A549 (cell line): ENCODE results near the gene SF3A2.
A peak's percentile ranks its signal among the peaks of the same experiment; 100 is the strongest.
"Not testable (repeated sequence)": the region's sequence is repeated elsewhere in the genome, so short reads cannot be mapped to it uniquely, and the experiment has no call there.

Source experiments
- EHMT2 ChIP-seq: fragments of 200-600 bp; sonication (generic); IDR thresholded peaks from 2 replicates; pipeline ENCODE4 v1.6.1; 2016; ENCODE audit warnings: antibody characterized with exemption, low read depth, mild to moderate bottlenecking, moderate library complexity
- EP300 ChIP-seq, 2 experiments: fragments of >200 bp; sonication (Bioruptor Twin); formaldehyde crosslinking; IDR thresholded peaks; 2 replicates in 1 of 2; 3 replicates in 1 of 2; pipeline ENCODE4 v1.6.1; 2016 to 2017
- HDAC2 ChIP-seq: fragments of 200-600 bp; sonication (generic); IDR thresholded peaks from 2 replicates; pipeline ENCODE4 v1.6.1; 2016
- JUN ChIP-seq, 2 experiments: fragments of >200 bp; sonication (Bioruptor Twin); formaldehyde crosslinking; IDR thresholded peaks; 2 replicates in 1 of 2; 3 replicates in 1 of 2; pipeline ENCODE4 v1.6.1; 2016 to 2017
- JUNB ChIP-seq: fragments of >200 bp; sonication (Bioruptor Twin); formaldehyde crosslinking; IDR thresholded peaks from 2 replicates; pipeline ENCODE4 v1.6.1; 2016
- MAFK ChIP-seq: fragments of 450-650 bp; IDR thresholded peaks from 2 replicates; pipeline ENCODE4 v1.6.1; 2014; ENCODE audit not compliant: partially characterized antibody
- NR3C1 ChIP-seq: fragments of >200 bp; sonication (Bioruptor Twin); formaldehyde crosslinking; IDR thresholded peaks from 3 replicates; pipeline ENCODE4 v1.6.1; 2017
- POLR2A ChIP-seq: IDR thresholded peaks from 2 replicates; pipeline ENCODE4 v1.6.1; 2012; ENCODE audit warnings: mild to moderate bottlenecking, low read length
- SMC3 ChIP-seq: fragments of >200 bp; sonication (Bioruptor Twin); formaldehyde crosslinking; IDR thresholded peaks from 3 replicates; pipeline ENCODE4 v1.6.1; 2018; ENCODE audit warnings: inconsistent platforms
- ZFP36 ChIP-seq: fragments of 450-650 bp; IDR thresholded peaks from 2 replicates; pipeline ENCODE4 v1.6.1; 2014; ENCODE audit warnings: borderline replicate concordance; ENCODE audit not compliant: partially characterized antibody
- TF ChIP-seq, protein P1 (sequence below): fragments of >200 bp; sonication (Bioruptor Twin); formaldehyde crosslinking; IDR thresholded peaks from 3 replicates; pipeline ENCODE4 v1.5.1; 2016
- TF ChIP-seq, protein P2 (sequence below): fragments of 250-450 bp; sonication (Bioruptor Pico); IDR thresholded peaks from 2 replicates; pipeline ENCODE4 v1.5.0; 2021; ENCODE audit warnings: mild to moderate bottlenecking, moderate library complexity, borderline replicate concordance

DNA sequence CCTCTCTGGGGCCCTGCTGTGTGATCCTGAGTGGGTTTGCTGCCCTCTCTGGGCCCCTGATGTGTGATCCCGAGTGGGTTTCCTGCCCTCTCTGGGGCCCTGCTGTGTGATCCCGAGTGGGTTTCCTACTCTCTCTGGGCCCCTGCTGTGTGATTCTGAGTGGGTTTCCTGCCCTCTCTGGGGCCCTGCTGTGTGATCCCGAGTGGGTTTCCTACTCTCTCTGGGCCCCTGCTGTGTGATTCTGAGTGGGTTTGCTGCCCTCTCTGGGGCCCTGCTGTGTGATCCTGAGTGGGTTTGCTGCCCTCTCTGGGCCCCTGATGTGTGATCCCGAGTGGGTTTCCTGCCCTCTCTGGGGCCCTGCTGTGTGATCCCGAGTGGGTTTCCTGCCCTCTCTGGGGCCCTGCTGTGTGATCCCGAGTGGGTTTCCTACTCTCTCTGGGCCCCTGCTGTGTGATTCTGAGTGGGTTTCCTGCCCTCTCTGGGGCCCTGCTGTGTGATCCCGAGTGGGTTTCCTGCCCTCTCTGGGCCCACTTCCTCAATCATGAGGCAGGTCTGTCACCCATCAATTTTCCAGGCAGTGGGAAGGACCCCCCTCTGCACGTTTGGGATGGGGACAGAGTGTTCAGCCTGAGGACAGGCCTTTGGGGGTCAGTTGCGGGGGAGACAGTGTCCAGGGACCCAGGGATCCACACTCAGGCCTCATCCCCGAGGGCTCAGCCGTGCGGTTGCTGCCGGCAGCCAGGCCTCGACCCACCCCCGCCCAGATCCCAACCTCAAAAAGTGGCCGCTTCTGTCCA is 44.8 kb downstream of the SF3A2 start:
- TF ChIP-seq SMC3; POLR2A; HDAC2; EHMT2; MAFK; JUNB; NR3C1; JUN (IDR thresholded peaks at IDR 0.05); EP300 (IDR thresholded peaks at IDR 0.05): not testable (repeated sequence)
- TF ChIP-seq, protein P1, sequence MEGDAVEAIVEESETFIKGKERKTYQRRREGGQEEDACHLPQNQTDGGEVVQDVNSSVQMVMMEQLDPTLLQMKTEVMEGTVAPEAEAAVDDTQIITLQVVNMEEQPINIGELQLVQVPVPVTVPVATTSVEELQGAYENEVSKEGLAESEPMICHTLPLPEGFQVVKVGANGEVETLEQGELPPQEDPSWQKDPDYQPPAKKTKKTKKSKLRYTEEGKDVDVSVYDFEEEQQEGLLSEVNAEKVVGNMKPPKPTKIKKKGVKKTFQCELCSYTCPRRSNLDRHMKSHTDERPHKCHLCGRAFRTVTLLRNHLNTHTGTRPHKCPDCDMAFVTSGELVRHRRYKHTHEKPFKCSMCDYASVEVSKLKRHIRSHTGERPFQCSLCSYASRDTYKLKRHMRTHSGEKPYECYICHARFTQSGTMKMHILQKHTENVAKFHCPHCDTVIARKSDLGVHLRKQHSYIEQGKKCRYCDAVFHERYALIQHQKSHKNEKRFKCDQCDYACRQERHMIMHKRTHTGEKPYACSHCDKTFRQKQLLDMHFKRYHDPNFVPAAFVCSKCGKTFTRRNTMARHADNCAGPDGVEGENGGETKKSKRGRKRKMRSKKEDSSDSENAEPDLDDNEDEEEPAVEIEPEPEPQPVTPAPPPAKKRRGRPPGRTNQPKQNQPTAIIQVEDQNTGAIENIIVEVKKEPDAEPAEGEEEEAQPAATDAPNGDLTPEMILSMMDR, result not testable (repeated sequence)
- TF ChIP-seq, protein P2, sequence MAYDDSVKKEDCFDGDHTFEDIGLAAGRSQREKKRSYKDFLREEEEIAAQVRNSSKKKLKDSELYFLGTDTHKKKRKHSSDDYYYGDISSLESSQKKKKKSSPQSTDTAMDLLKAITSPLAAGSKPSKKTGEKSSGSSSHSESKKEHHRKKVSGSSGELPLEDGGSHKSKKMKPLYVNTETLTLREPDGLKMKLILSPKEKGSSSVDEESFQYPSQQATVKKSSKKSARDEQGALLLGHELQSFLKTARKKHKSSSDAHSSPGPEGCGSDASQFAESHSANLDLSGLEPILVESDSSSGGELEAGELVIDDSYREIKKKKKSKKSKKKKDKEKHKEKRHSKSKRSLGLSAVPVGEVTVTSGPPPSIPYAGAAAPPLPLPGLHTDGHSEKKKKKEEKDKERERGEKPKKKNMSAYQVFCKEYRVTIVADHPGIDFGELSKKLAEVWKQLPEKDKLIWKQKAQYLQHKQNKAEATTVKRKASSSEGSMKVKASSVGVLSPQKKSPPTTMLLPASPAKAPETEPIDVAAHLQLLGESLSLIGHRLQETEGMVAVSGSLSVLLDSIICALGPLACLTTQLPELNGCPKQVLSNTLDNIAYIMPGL, result not testable (repeated sequence)
- peak; percentile 32 for TF ChIP-seq ZFP36
